Activated naive CD4-positive, alpha-beta T cell (primary cell): Measurements from ENCODE around the gene SRM.
"Not testable (repeated sequence)": the region's sequence is repeated elsewhere in the genome, so short reads cannot be mapped to it uniquely, and the experiment has no call there.

ENCODE experiments used
- DNase-seq, 4 experiments: peaks; one replicate each; lab custom pipeline; 2025; lab: John Stamatoyannopoulos, UW

Gene SRM

GRCh38 chr1:11044849-11045427 is 14.9 kb downstream of the SRM start:
- no peak for DNase-seq

GRCh38 chr1:11044086-11044848 is 15.6 kb downstream of the SRM start:
- DNase-seq: no peak

- DNase-seq: no peak
Observed at GRCh38 chr1:11042995-11043874, 16.6 kb downstream of the SRM start.

DNA sequence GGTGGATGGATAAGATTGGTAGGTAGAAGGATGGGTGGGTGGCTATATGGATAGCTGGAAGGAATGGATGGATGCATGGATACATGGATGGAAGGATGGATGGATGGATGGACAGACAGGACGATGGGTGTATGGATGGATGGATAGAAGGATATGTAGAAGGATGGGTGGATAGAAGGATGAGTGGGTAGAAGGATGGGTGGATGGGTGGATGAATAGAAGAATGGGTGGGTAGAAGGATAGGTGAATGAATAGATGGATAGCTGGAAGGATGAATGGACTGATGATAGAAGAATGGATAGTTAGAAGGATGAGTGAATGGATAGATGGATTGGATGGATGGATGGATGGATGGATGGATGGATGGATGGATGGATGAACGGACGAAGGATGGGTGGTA is 17.8 kb downstream of the SRM start:
- no peak for DNase-seq

DNA sequence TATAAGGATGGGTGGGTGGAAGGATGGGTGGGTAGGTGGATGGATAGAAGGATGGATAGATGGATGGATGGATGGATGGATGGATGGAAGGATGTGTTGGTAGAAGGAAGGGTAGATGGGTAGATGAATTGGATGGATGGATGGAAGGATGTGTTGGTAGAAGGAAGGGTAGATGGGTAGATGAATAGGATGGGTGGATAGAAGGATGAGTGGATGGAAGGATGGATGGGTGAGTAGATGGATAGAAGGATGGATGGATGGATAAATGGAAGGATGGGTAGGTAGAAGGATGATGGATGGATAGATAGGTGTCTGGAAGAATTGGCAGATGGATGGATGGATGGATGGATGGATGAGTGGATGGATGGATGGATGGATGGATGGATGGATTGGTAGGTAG is 18.8 kb downstream of the SRM start:
- DNase-seq: no peak

DNA sequence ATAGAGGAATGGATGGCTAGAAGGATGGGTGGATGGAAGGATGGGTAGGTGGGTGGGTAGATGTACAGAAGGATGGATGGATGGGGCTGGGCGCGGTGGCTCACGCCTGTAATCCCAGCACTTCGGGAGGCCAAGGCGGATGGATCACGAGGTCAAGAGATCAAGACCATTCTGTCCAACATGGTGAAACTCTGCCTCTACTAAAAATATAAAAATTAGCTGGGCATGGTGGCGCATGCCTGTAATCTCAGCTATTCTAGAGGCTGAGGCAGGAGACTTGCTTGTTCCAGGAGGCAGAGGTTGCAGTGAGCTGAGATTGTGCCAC is 19.8 kb downstream of the SRM start:
- DNase-seq: not testable (repeated sequence)

GRCh38 chr1:11039351-11040104 is 20.3 kb downstream of the SRM start:
- no peak for DNase-seq

DNA sequence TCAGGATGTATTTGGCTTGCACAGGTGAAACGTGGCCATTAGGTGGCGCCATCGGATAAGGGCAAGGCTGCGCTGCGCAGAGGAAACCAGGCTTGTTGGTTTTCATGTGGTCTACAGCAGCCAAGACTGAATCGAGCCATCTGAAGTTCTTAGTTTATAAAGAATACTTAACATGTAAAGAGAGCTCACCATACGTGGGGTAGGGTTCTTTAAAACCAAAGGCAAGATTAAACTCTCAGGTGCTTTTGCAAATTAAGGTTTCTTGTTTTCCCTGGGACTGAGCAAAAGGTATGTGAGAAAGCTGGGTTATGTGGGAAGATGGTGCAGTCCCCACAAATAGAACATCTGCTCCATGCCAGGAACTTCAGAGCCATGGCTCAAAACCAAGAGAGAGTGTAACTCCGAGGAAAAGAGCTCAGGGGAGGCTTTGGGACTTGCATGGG is 22.1 kb downstream of the SRM start:
- DNase-seq: peak; percentile 64 to 86 (median 84)

DNA sequence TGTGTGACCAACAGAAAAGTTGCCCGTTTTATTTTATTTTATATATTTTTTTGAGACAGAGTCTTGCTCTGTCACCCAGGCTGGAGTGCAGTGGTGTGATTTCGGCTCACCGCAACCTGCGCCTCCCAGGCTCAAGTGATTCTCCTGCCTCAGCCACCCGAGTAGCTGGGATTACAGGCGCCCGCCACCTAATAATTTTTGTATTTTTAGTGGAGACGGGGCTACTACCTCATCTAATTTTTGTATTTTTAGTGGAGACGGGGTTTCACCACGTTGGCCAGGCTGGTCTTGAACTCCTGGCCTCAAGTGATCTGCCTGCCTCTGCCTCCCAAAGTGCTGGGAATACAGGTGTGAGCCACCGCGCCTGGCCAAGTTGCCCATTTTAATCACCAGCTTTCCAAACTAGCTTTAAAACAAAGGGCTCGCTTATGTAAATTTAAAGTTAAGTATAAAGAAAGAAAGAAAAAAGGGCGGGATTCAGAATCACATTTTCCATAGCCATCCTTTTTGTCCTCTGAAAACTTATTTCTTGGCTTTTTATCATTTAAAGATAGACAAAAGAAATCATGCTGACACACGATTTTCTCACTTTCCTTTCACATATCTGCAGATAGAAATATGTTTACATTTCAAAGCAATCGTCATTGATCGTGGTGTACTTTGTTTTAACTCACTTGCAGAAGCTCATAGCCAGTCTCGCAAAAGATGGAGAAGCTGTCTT is 22.6 kb downstream of the SRM start:
- not testable (repeated sequence) for DNase-seq

DNA sequence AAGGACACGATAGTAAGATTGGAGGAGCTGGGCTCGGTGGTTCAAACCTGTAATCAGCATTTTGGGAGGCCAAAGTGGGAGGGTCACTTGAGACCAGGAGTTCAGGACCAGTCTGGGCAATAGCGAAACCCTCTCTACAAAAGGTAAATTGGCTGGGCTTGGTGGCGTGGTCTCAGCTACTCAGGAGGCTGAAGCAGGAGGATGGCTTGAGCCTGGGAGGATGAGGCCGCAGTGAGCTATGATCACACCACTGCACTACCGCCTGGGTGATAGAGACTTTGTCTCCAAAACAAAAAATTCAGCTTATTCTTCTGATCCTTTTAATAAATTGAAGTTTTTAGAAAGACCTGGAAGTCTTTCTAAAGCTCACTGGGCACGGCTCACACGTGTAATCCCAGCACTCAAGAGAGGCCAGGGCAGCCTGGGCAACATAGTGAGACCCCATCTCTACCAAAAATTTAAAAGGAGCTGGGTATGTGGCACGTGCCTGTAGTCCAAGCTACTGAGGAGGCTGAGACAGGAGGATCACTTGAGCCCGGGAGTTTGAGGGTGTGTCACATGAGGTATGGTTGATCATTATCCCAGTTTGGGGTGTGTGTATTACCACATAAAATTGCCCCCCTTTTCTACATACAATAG is 28.1 kb downstream of the SRM start:
- DNase-seq: no peak

GRCh38 chr1:11030865-11031264 is 29.0 kb downstream of the SRM start:
- DNase-seq: no peak

- DNase-seq: no peak
Observed at GRCh38 chr1:11028018-11028417, 31.8 kb downstream of the SRM start.

DNA sequence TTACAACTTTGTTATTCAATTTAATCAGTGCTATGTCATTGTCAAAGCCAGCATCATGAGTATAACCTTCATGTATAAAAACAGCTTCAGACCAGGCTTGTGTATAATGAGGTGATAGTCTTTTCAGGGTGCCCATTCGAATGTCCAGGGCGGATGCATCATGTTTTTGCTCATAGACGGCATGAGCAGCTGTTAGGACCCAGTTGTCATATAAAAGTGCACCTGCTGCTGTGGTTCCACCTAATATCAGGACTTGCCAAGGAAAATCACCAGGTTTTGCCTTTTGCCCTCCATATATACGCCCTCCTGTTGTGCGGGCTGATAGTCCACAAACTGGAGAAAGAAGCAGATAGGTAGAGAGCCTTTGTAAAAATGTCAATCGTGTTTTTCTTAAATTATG is 32.5 kb downstream of the SRM start:
- no peak for DNase-seq

DNA sequence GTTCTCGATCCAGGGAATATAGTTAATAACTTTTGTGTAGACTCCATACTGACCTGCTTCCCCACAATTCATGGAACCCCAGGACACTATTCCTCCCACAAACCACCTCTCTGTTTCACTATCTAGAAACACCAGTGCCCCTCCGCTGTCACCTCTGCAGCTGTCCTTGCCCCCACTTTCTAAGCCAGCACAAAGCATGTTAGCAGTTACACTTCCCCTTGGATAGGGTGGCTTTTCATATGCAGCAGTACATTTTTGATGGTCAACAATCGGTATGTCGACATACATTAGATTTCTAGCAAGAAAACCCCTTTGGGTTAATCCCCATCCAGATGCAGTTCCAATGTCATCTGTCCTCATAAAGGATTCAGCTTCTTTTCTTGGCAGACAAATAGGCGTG is 32.9 kb downstream of the SRM start:
- DNase-seq: no peak

DNA sequence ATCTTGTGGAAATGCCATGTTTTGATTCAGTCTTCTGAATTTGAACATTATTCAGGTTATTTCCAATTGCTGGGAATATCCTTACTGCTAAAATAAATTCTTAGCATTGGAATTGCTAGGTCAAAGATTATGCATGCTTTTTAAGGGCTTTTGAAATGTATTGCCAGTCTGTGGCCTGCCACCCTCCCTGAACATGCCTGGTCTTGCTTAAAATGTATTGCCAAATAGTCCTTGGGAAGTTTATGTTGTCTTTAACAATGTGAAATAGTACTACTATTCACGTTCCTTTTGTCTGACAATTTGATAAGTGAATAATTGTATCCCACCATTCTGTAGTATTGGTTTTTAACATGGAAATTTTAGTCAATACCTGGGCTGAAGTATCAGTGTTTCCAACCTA is 33.8 kb downstream of the SRM start:
- no peak for DNase-seq

DNA sequence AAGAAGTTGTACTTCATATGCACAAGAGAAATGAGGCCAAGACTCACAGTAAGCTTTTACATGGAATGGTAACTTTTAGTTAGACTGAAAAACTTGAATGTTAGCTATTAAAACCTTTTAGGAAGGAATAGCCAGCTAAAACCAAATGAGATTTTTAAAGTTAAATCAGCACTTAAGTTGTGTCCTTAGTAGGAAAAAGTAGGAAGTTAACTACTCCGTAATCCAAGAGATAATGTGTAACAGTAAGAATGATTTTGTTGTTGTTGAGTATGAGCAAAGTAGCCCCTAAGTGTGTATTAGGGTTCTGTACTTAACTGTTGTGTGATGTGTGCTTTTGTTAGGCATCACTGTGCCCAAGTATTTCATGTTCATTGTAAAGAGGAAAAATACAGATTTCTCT is 34.2 kb downstream of the SRM start:
- DNase-seq: no peak

DNA sequence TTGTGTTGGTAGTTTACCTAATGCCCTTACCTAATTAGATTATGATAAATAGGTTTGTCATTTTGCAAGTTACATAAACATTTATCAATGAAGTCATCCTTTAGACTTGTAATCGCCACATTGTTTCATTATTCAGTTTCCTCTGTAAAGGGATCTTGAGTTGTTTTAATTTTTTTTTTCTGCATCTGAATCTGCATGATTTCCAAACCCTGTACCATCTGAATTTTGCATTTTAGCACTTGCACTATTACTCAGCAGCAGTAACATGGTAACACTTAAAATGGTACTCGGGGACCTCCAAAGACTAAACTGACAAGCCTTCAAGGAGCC is 35.0 kb downstream of the SRM start:
- DNase-seq: no peak

DNA sequence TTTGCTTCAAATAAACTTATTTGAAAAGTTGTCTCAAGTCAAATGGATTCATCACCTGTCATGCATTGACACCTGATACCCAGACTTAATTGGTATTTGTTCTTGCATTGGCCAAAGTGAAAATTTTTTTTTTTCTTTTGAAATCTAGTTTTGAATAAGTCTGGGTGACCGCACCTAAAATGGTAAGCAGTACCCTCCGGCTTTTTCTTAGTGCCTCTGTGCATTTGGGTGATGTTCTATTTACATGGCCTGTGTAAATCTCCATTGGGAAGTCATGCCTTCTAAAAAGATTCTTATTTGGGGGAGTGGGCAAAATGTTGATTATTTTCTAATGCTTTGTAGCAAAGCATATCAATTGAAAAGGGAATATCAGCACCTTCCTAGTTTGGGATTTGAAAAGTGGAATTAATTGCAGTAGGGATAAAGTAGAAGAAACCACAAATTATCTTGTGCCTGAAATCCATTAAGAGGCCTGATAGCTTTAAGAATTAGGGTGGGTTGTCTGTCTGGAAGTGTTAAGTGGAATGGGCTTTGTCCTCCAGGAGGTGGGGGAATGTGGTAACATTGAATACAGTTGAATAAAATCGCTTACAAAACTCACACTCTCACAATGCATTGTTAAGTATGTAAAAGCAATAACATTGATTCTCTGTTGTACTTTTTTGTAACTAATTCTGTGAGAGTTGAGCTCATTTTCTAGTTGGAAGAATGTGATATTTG is 35.5 kb downstream of the SRM start:
- no peak for DNase-seq

DNA sequence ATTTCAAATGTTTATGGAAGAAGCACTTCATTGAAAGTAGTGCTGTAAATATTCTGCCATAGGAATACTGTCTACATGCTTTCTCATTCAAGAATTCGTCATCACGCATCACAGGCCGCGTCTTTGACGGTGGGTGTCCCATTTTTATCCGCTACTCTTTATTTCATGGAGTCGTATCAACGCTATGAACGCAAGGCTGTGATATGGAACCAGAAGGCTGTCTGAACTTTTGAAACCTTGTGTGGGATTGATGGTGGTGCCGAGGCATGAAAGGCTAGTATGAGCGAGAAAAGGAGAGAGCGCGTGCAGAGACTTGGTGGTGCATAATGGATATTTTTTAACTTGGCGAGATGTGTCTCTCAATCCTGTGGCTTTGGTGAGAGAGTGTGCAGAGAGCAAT is 36.6 kb downstream of the SRM start:
- DNase-seq: no peak

DNA sequence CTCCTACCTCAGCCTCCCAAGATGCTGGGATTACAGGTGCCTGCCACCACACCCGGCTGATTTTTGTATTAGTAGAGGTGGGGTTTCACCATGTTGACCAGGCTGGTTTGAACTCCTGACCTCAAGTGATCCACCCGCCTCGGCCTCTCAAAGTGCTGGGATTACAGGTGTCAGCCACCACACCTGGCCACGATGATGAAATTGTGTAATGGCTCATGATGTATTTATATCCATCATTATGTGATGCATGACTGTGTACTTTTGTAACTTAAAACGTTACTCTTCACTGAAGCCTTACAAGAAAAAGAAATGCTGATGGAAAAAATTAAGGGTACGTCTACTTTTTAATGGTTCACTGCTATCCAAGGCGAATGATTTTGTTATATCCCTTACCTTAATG is 39.8 kb downstream of the SRM start:
- no peak for DNase-seq

DNA sequence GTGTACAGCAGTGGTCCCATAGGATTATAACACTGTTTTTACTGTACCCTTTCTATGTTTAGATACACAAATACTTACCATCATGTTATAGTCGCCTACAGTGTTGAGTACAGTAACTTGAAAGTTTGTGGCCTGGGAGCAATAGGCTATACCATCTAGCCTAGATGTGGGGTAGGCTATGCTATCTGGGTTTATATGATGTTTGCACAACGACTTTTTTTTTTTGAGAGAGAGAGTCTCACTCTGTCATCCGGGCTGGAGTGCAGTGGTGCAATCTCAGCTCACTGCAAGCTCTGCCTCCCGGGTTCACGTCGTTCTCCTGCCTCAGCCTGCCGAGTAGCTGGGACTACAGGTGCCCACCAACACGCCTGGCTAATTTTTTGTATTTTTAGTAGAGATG is 40.5 kb downstream of the SRM start:
- DNase-seq: not testable (repeated sequence)
